Fibroblast of villous mesenchyme (primary cell): Measurements from ENCODE around the gene CRYGS. TPM values are rescaled to one million over a fixed set of nuclear protein-coding genes. Genes with fewer than 3 reads are reported as not detected.

Experiments
- DNase-seq: peaks from one replicate; pipeline ENCODE4 v3.0.0-alpha.2; 2010; ENCODE audit warnings: low read depth
- H3K4me3 ChIP-seq: 2 replicates; pipeline ENCODE4 v1.5.1; 2011; ENCODE audit warnings: low read depth, mild to moderate bottlenecking, low read length
- total RNA-seq: library from RNA; depleted of rRNA; stranded (reverse); fragments of >200 nt; gene quantifications from 2 replicates; pipeline ENCODE4 v1.2.3, GENCODE V29; 2012
- TF ChIP-seq, protein P1 (sequence below): IDR thresholded peaks from 2 replicates; pipeline ENCODE4 v1.5.1; 2012; ENCODE audit warnings: low read depth, mild to moderate bottlenecking, low read length; ENCODE audit not compliant: insufficient read depth

Gene CRYGS
- total RNA-seq, 1 donor, result 0.86 TPM

DNA sequence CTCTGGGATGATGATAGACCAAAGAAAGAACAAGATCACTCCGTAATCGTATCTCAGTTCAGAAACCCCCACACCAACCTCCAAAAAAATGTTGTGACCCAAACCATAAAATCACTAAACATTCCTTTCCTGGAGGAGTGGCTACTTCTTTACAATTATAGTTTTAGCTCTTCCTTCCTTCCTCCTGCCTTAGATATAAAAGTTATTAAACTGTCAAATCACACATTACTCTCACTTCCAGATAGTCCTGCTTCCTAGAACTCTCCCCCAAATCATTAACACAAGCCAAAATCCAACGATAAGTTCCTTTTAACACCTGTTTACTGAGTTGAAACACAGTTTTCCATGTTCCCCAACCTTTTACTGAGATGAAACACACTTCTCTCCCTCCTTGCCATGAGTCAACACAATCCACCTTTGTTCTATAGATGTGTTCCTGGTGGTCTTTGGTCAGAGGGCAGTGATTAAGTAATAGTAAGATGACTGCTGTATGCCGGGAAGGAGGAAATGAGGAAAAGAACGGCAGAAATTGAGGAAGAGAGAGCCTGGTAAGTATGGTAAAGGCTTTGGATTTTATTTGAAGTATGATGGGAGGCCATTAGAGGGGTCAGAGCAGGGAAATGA is 8.3 kb upstream of the CRYGS start:
- TF ChIP-seq, protein P1, sequence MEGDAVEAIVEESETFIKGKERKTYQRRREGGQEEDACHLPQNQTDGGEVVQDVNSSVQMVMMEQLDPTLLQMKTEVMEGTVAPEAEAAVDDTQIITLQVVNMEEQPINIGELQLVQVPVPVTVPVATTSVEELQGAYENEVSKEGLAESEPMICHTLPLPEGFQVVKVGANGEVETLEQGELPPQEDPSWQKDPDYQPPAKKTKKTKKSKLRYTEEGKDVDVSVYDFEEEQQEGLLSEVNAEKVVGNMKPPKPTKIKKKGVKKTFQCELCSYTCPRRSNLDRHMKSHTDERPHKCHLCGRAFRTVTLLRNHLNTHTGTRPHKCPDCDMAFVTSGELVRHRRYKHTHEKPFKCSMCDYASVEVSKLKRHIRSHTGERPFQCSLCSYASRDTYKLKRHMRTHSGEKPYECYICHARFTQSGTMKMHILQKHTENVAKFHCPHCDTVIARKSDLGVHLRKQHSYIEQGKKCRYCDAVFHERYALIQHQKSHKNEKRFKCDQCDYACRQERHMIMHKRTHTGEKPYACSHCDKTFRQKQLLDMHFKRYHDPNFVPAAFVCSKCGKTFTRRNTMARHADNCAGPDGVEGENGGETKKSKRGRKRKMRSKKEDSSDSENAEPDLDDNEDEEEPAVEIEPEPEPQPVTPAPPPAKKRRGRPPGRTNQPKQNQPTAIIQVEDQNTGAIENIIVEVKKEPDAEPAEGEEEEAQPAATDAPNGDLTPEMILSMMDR, result no peak
- no peak for DNase-seq
- H3K4me3 ChIP-seq, result no peak overlapping the region

- DNase-seq, result no peak
- TF ChIP-seq, protein P1, result no peak
Observed at GRCh38 chr3:186551387-186551786, 7.2 kb upstream of the CRYGS start.

DNA sequence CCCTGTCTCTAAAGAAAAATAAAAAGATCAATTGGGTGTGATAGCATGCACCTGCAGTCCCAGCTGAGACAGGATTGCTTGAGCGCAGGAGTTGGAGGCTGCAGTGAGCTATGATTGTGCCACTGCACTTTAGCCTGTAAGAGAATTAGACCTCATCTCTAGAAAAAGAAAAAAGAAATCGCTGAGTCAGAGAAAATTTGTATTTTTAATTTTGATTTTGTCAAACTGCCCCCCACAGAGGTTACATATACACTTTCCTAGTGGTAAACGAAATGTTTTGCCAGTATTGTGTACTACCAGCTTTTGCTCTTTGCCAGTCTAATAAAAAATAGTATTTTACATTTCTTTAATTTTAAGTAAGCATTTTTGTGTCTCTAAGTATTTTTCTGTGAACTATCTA is 5.3 kb upstream of the CRYGS start:
- no peak overlapping the region for H3K4me3 ChIP-seq
- TF ChIP-seq, protein P1, result no peak
- DNase-seq, result no peak

More at GRCh38 chr3:186551387-186551786, 7.2 kb upstream of the CRYGS start:
- no peak overlapping the region for H3K4me3 ChIP-seq

DNA sequence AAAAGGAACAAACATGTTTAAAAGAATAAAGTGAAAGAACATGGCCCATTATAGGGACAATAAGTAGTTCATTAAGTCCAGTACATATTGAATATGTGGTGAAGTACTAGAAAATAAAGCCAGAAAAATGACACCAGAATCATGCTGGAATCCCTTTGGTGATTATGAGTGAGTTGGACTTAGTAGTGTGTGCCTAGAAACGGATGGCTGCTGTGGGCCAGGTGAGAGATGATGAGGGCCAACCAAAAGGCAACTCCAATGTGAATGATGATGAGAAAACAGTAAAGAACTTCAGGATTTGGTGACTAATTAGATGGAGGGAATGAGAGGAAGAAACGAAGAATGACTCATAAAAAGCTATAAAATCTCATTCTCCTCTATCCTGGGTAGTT is 3.3 kb downstream of the CRYGS start:
- no peak for DNase-seq
- no peak overlapping the region for H3K4me3 ChIP-seq
- TF ChIP-seq, protein P1, result no peak

- H3K4me3 ChIP-seq, result no peak overlapping the region
- TF ChIP-seq, protein P1, result peak; percentile 60
- peak; percentile 75 for DNase-seq
Observed at GRCh38 chr3:186540221-186540834, 3.9 kb downstream of the CRYGS start.

DNA sequence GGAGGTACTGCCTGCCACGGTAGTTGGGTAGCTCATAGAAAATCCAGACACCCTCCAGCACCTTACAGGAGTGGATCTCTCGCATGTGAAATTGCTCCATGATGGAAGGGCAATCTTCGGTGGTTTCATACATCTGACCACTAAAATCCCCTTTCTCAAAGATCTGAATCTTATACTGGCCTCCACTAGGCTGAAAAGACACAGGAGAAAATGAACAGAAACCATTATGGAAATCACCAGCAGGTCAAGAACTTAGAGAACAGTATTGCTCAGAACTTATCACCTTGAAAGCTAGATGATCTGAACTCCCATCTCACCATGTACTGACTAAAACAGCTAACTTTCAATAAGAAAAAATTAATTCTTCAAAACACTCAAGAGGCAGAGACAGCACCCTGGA is 5.4 kb downstream of the CRYGS start:
- TF ChIP-seq, protein P1, result no peak
- H3K4me3 ChIP-seq, result no peak overlapping the region
- DNase-seq, result no peak
